Naive B cell (primary cell): Measurements from ENCODE around the gene ADAM12. TPM values are rescaled to one million over a fixed set of nuclear protein-coding genes. Genes with fewer than 3 reads are reported as not detected.

Source experiments
- ATAC-seq, 2 donors: fragments of 150-1000 bp; cut with Tn5 transposase; 2 replicates each; pipeline ENCODE4 v1.10.0; 2021; ENCODE audit warnings: low read depth in 2 of 2, mild to moderate bottlenecking in 2 of 2, moderate library complexity in 2 of 2
- DNase-seq: peaks from one replicate; pipeline ENCODE4 v3.0.0; 2022
- H3K27ac Mint-ChIP-seq, 6 donors: one replicate each; pipeline ENCODE4 v1.8.0; 2020 to 2022; ENCODE audit warnings: mild to moderate bottlenecking in 6 of 6, mixed read lengths in 6 of 6, moderate library complexity in 5 of 6, inconsistent platforms in 2 of 6
- H3K27me3 Mint-ChIP-seq, 3 donors: one replicate each; pipeline ENCODE4 v1.8.0; 2021 to 2022; ENCODE audit warnings: mixed read lengths in 3 of 3, mild to moderate bottlenecking in 1 of 3
- H3K36me3 Mint-ChIP-seq, 2 donors: one replicate each; pipeline ENCODE4 v1.8.0; 2020 to 2022; ENCODE audit warnings: mixed read lengths in 2 of 2, inconsistent platforms in 1 of 2, mild to moderate bottlenecking in 1 of 2
- H3K4me1 Mint-ChIP-seq, 3 donors: one replicate each; pipeline ENCODE4 v1.8.0; 2020 to 2022; ENCODE audit warnings: mixed read lengths in 3 of 3, inconsistent platforms in 1 of 3, mild to moderate bottlenecking in 1 of 3, moderate library complexity in 1 of 3
- H3K4me3 Mint-ChIP-seq, 8 donors: one replicate each; pipeline ENCODE4 v1.8.0; 2020 to 2022; ENCODE audit warnings: mild to moderate bottlenecking in 8 of 8, mixed read lengths in 8 of 8, moderate library complexity in 8 of 8, inconsistent platforms in 2 of 8
- H3K9me3 Mint-ChIP-seq, 7 donors: one replicate each; pipeline ENCODE4 v1.8.0; 2020 to 2022; ENCODE audit warnings: mixed read lengths in 7 of 7, mild to moderate bottlenecking in 5 of 7, inconsistent platforms in 2 of 7, moderate library complexity in 1 of 7
- polyA plus RNA-seq, 6 donors: library from polyadenylated mRNA; unstranded; fragments of 300-500 nt; fragmentation: Illumina TruSeq; gene quantifications; one replicate each; pipeline ENCODE4 v1.2.3, GENCODE V29; 2021; ENCODE audit warnings: low read depth in 6 of 6

ADAM12 gene
- polyA plus RNA-seq, 6 donors from 2014 or later: 0.07 to 0.08 TPM; not detected in 4

DNA sequence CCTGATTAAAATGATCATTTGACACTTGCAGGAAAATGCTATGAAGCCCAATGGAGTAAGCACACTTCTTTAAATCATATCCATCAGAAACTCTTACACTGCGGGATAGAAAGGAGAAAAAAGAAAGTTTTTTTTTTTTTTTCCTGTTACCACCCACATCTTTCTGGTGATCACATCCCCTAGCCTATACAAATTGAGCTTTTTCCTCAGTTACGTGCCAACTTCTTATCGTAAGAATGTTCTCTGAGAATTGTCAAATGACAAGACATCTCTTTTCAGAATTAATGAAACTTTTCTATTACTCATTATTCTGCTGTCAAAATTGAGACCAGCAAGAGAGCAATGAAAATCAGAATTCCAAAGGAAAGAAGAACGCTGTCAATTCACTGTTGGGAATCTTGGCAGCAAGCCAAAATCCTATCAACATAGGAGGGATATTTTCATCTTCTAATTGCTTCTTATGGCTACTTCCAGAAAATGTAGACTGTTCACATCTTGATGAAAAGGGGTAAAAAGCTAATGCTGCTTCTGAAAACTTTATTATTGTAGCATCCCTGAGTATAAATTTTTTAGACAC is 179.5 kb downstream of the ADAM12 start:
- Mint-ChIP-seq H3K4me3 (no peak overlapping the region), H3K27me3 (peaks cover 13 to 22% (median 22%) of the 10 kb centered on the region in 3 donors), H3K36me3 (no peaks in the 10 kb centered on the region), H3K4me1 (no peaks in the 10 kb centered on the region), H3K9me3 (no peaks in the 10 kb centered on the region), H3K27ac (no peak overlapping the region)
- DNase-seq (no peak), ATAC-seq (no peak)

GRCh38 chr10:126207851-126208250 is 180.4 kb downstream of the ADAM12 start:
- H3K9me3 Mint-ChIP-seq: no peaks in the 10 kb centered on the region
- H3K27me3 Mint-ChIP-seq: peaks cover 9 to 22% (median 22%) of the 10 kb centered on the region in 3 donors
- H3K4me1 Mint-ChIP-seq: no peaks in the 10 kb centered on the region
- no peak overlapping the region for H3K27ac Mint-ChIP-seq
- no peak overlapping the region for H3K4me3 Mint-ChIP-seq
- DNase-seq: no peak
- no peaks in the 10 kb centered on the region for H3K36me3 Mint-ChIP-seq
- ATAC-seq: no peak

GRCh38 chr10:126207313-126207771 is 180.9 kb downstream of the ADAM12 start:
- Mint-ChIP-seq H3K27me3 (peaks cover 5 to 22% (median 22%) of the 10 kb centered on the region in 3 donors), H3K4me1 (no peaks in the 10 kb centered on the region), H3K9me3 (no peaks in the 10 kb centered on the region), H3K4me3 (no peak overlapping the region), H3K27ac (no peak overlapping the region), H3K36me3 (no peaks in the 10 kb centered on the region)
- DNase-seq (no peak), ATAC-seq (no peak)

DNA sequence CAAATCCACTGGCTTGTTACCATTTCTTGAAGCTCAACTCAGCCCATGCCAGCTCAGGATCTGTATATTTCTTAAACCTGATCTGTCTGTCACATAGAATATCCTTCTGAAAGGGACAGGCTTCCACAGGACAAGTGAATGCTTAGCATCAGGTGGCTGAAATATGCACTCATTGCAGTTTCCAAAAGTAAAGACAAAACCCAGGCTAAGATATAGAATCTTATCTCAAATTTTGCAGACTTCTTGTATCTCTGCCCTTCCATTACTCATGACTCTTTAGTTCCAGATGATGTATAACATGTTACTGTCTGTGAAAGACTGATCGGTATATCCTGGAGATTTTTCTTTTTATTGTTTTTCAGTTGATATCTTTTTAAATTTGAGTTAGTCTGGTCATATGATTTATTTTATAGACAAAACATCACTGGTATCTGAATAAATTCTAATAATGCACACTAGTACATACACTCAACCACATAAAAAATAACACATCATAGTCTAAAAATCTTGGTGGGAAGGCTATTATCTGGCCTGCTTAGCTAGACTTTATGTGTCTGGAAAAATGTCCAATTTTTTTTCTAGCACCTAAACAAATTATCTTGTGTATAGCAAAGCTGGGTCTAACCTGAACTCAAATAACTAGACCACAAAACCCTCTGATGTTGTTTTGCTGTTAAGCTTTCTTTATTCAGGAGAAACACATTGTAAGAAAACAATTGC is 182.6 kb downstream of the ADAM12 start:
- no peak for ATAC-seq
- H3K27me3 Mint-ChIP-seq: peaks cover 5 to 19% (median 13%) of the 10 kb centered on the region in 3 donors
- no peak overlapping the region for H3K27ac Mint-ChIP-seq
- H3K4me3 Mint-ChIP-seq: no peak overlapping the region
- no peaks in the 10 kb centered on the region for H3K9me3 Mint-ChIP-seq
- H3K4me1 Mint-ChIP-seq: no peaks in the 10 kb centered on the region
- no peak for DNase-seq
- H3K36me3 Mint-ChIP-seq: no peaks in the 10 kb centered on the region

DNA sequence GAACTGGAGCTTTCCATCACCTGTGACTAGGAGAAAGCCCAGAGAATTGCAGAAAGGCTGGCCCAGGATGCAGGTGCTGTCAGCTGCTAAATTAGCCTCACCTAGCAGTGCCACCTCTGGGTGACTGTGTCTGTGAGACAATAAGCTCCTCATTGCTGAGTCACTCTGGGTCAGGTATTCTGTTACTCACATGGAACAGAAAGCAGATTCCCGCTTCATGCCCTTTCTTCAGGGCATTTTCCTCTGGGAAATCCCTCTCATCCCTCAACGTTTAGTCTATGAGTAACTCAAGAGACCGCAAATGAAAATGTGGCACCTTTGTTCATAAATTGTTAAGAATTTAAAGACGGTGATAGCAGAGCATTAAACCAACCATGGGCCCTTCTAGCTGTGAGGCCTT is 184.0 kb downstream of the ADAM12 start:
- H3K36me3 Mint-ChIP-seq: no peaks in the 10 kb centered on the region
- ATAC-seq (no peak), DNase-seq (no peak)
- H3K9me3 Mint-ChIP-seq: no peaks in the 10 kb centered on the region
- H3K27me3 Mint-ChIP-seq: peaks cover 0 to 11% (median 5%) of the 10 kb centered on the region in 3 donors
- H3K4me3 Mint-ChIP-seq: no peak overlapping the region
- no peaks in the 10 kb centered on the region for H3K4me1 Mint-ChIP-seq
- H3K27ac Mint-ChIP-seq: no peak overlapping the region

GRCh38 chr10:126203746-126204145 is 184.5 kb downstream of the ADAM12 start:
- H3K4me1 Mint-ChIP-seq: no peaks in the 10 kb centered on the region
- H3K27me3 Mint-ChIP-seq: peaks cover 0 to 11% (median 5%) of the 10 kb centered on the region in 3 donors
- H3K9me3 Mint-ChIP-seq: no peaks in the 10 kb centered on the region
- H3K36me3 Mint-ChIP-seq: no peaks in the 10 kb centered on the region
- H3K4me3 Mint-ChIP-seq: no peak overlapping the region
- no peak overlapping the region for H3K27ac Mint-ChIP-seq
- ATAC-seq (no peak), DNase-seq (no peak)

DNA sequence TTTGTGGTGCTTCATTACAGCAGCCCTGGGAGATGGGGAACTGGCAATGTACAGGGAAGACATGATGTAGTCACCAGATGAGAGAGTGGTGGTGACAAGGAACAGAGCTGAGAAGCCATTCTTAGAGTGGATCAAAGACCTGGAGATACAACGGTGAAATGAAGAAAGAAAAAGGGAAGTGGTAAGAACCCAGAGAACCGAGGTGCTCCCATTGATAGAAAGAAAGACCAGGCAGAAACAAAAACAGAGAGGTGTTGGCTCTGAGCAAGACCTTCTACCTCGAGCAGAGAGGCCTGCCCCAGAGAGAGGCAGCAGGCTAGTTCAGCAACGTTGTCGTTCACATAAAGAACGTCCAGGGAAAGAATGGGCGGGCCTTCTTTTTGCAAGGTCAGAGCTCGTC is 186.7 kb downstream of the ADAM12 start:
- Mint-ChIP-seq H3K27ac (peak overlapping the region in 1 of 6 donors; percentile 81), H3K27me3 (peaks cover under 1 to 5% (median 5%) of the 10 kb centered on the region in 3 donors), H3K36me3 (no peaks in the 10 kb centered on the region), H3K4me3 (no peak overlapping the region), H3K4me1 (no peaks in the 10 kb centered on the region), H3K9me3 (no peaks in the 10 kb centered on the region)
- ATAC-seq: no peak
- no peak for DNase-seq

DNA sequence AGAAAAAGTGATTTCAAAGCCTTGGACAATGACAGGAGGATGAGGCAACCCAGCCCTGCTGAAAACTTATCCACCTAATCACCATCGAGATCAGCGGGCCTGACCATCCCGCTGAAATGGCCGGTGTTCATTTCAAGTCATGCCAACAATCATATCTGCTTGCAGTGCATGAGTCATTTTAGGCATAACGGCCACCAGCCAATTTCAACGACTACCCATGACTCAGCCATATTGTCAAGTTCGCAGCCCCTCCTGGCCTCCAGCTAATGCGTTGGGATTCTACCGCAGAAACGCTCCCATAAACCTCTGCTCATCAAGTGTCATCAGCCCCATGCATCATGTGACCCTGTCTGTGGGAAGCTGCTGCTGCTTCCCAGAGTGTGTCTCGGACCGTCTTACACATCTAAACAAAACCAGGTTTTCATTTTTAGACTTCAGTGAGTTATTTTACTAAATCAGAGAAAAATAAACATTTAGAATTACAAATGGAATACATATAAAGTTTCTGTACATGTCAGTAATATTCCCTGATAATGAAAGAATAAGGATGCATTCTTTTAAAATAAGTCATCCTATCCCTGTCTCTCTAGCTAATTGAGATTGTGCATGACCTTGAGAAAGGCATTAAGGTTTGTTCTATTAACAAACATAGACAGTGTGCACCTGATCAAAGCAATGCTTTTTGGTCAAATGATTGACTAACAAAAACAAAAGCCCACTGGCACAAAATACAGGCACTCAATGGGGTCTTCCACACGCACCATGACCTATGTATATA is 188.9 kb downstream of the ADAM12 start:
- ATAC-seq (no peak), DNase-seq (no peak)
- H3K27me3 Mint-ChIP-seq: peaks cover 5% of the 10 kb centered on the region in 3 donors
- no peaks in the 10 kb centered on the region for H3K36me3 Mint-ChIP-seq
- H3K27ac Mint-ChIP-seq: no peak overlapping the region
- H3K4me1 Mint-ChIP-seq: no peaks in the 10 kb centered on the region
- H3K9me3 Mint-ChIP-seq: no peaks in the 10 kb centered on the region
- no peak overlapping the region for H3K4me3 Mint-ChIP-seq

DNA sequence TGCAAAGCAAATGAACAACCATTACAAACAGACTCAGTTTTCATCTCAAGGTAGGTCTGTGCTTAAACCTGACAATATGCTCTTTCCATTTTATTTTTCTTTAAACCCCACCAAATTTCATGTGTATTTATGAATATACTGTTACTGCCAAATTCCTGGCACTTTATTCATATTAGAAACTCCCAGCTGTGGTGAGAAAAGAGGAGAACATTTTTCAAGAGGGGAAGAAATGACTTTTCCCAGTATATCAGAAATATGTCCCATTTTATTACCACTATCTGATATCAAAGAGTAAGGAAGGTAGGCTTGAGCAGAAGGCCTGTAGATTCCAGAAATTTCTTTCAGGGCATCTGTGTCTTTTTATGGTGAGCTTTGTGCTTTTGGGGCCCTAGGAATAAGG is 189.6 kb downstream of the ADAM12 start:
- H3K36me3 Mint-ChIP-seq: no peaks in the 10 kb centered on the region
- no peak overlapping the region for H3K27ac Mint-ChIP-seq

DNA sequence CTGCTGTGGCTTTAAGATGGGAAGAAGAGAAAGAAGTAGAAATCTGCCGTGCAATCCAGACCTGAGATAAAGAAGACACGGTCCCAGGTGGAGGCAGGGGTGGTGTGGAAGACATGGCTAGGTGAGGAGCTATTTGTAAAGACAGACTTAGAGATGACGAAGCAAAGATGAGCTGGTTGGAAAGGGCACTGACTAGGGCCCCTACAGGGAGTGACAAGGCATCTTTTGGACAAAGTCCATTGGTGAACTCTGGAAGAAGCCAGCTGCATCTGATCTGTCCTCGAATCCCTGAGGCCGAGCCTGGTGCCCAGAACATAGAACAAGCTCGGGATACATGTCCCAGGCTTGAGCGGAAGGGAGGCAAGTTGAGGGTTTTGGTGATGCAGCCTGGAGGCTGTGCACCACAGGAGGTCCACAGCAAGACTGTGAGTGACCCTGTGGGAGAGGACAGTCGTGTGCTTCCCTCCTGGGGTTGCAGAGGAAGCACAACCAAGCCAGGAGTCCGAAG is 191.2 kb downstream of the ADAM12 start:
- Mint-ChIP-seq H3K4me1 (no peaks in the 10 kb centered on the region), H3K4me3 (no peak overlapping the region), H3K36me3 (no peaks in the 10 kb centered on the region), H3K27me3 (peaks cover 5% of the 10 kb centered on the region in 3 donors), H3K9me3 (no peaks in the 10 kb centered on the region), H3K27ac (no peak overlapping the region)
- no peak for ATAC-seq
- DNase-seq: no peak

More for the DNA sequence above, 189.6 kb downstream of the ADAM12 start:
- DNase-seq: no peak
- H3K27me3 Mint-ChIP-seq: peaks cover 5% of the 10 kb centered on the region in 3 donors
- H3K4me3 Mint-ChIP-seq: no peak overlapping the region
- ATAC-seq: no peak
- no peaks in the 10 kb centered on the region for H3K9me3 Mint-ChIP-seq
- H3K4me1 Mint-ChIP-seq: no peaks in the 10 kb centered on the region

DNA sequence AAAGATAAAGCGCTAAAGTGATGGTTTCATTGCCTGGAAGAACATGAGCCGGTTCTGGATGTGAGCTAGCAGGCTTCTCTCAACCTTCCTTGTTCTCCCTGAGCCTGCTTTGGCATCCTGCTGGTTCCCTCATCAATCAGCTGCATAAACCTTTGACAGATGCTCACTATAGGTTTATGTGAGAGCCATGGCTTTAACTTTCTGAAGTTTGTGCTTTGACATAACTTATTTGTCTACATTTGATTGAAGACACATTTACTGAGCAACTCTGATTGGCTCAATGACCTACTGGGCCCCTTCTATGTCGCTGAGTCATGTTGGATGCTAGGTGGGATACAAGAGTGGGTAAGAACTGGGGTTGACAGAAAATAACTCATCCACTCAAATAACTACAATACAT is 192.0 kb downstream of the ADAM12 start:
- Mint-ChIP-seq H3K4me3 (no peak overlapping the region), H3K27ac (no peak overlapping the region), H3K4me1 (no peaks in the 10 kb centered on the region), H3K9me3 (peaks cover 0 to 3% (median 0%) of the 10 kb centered on the region in 7 donors), H3K36me3 (no peaks in the 10 kb centered on the region), H3K27me3 (peaks cover 5 to 9% (median 5%) of the 10 kb centered on the region in 3 donors)
- no peak for ATAC-seq
- no peak for DNase-seq

GRCh38 chr10:126191192-126191591 is 197.1 kb downstream of the ADAM12 start:
- Mint-ChIP-seq H3K4me1 (no peaks in the 10 kb centered on the region), H3K4me3 (no peak overlapping the region), H3K36me3 (peaks cover 0 to 9% of the 10 kb centered on the region in 2 donors)

GRCh38 chr10:126188679-126189200 is 199.5 kb downstream of the ADAM12 start:
- H3K9me3 Mint-ChIP-seq: peaks cover 0 to 11% (median 3%) of the 10 kb centered on the region in 7 donors
- peaks cover 23 to 43% (median 31%) of the 10 kb centered on the region in 3 donors for H3K27me3 Mint-ChIP-seq
- H3K27ac Mint-ChIP-seq: no peak overlapping the region
- no peak for DNase-seq
- no peak overlapping the region for H3K4me3 Mint-ChIP-seq
- H3K4me1 Mint-ChIP-seq: no peaks in the 10 kb centered on the region
- no peak for ATAC-seq
- peaks cover 0 to 9% of the 10 kb centered on the region in 2 donors for H3K36me3 Mint-ChIP-seq

More at GRCh38 chr10:126191192-126191591, 197.1 kb downstream of the ADAM12 start:
- ATAC-seq: no peak
- DNase-seq: no peak
- Mint-ChIP-seq H3K27me3 (peaks cover 24 to 40% (median 30%) of the 10 kb centered on the region in 3 donors), H3K27ac (no peak overlapping the region), H3K9me3 (peaks cover 0 to 11% (median 3%) of the 10 kb centered on the region in 7 donors)
